SK-N-SH (cell line): Measurements from ENCODE around the gene XIRP1. TPM values are rescaled to one million over a fixed set of nuclear protein-coding genes. Genes with fewer than 3 reads are reported as not detected.

Experiments used
- CTCF ChIA-PET: fragments of 300-600, 350-600 bp; formaldehyde crosslinking; extraction: SDS; loops from one replicate; lab custom pipeline; 2021; lab: Yijun Ruan, JAX
- POLR2A ChIA-PET: fragments of 350-600 bp; sonication (Branson Sonifier 250); formaldehyde crosslinking; extraction: SDS; loops from one replicate; lab custom pipeline; 2020; ENCODE audit warnings: antibody characterized with exemption, inconsistent platforms; lab: Yijun Ruan, JAX
- DNase-seq: peaks from one replicate; pipeline ENCODE4 v3.0.0; 2012
- H2AFZ ChIP-seq: fragments of 200-600 bp; sonication (generic); 2 replicates; pipeline ENCODE4 v1.8.1; 2016; ENCODE audit warnings: antibody characterized with exemption, mild to moderate bottlenecking, low read depth
- H3F3A ChIP-seq: fragments of 200-600 bp; sonication (generic); replicated peaks from 2 replicates; pipeline ENCODE3; 2016; ENCODE audit warnings: antibody characterized with exemption, mild to moderate bottlenecking; ENCODE audit not compliant: insufficient read depth
- H3K27ac ChIP-seq, 2 experiments: fragments of 200-500 bp in 1 of 2; fragments of 200-600 bp in 1 of 2; sonication (Bioruptor generic) in 1 of 2; sonication (generic), shearing (Covaris generic) in 1 of 2; 2 replicates each; pipeline versions ENCODE4 v1.5.1 to v1.6.1; 2014 to 2016; ENCODE audit warnings: low read depth in 2 of 2, inconsistent platforms in 1 of 2, low read length in 1 of 2, mild to moderate bottlenecking in 1 of 2, mixed read lengths in 1 of 2
- H3K27me3 ChIP-seq: fragments of 200-600 bp; sonication (generic), shearing (Covaris generic); 2 replicates; pipeline ENCODE4 v1.6.1; 2016; ENCODE audit warnings: mixed run types; ENCODE audit not compliant: insufficient read depth
- H3K36me3 ChIP-seq, 2 experiments: fragments of 200-500 bp in 1 of 2; fragments of 200-600 bp in 1 of 2; sonication (Bioruptor generic) in 1 of 2; sonication (generic) in 1 of 2; replicated peaks in 1 of 2; 2 replicates each; pipeline versions ENCODE3 to v1.5.1; 2014 to 2016; ENCODE audit warnings: low read length in 1 of 2, mild to moderate bottlenecking in 1 of 2; ENCODE audit not compliant: insufficient read depth in 2 of 2, control insufficient read depth in 1 of 2
- H3K4me1 ChIP-seq, 2 experiments: fragments of 200-500 bp in 1 of 2; fragments of 200-600 bp in 1 of 2; sonication (Bioruptor generic) in 1 of 2; sonication (generic), shearing (Covaris generic) in 1 of 2; 2 replicates each; pipeline versions ENCODE4 v1.5.1 to v1.6.1; 2014 to 2016; ENCODE audit warnings: low read depth in 1 of 2, low read length in 1 of 2, mixed run types in 1 of 2; ENCODE audit not compliant: insufficient read depth in 2 of 2, control insufficient read depth in 1 of 2
- H3K4me2 ChIP-seq: fragments of 200-600 bp; sonication (generic), shearing (Covaris generic); 2 replicates; pipeline ENCODE4 v1.6.1; 2017; ENCODE audit warnings: mixed run types
- H3K4me3 ChIP-seq, 2 experiments: fragments of 200-500 bp in 1 of 2; fragments of 200-600 bp in 1 of 2; sonication (Bioruptor generic) in 1 of 2; sonication (generic), shearing (Covaris generic) in 1 of 2; 2 replicates each; pipeline versions ENCODE4 v1.5.1 to v1.8.1; 2014 to 2016; ENCODE audit warnings: low read depth in 2 of 2, inconsistent platforms in 1 of 2, low read length in 1 of 2, mild to moderate bottlenecking in 1 of 2, mixed read lengths in 1 of 2, moderate library complexity in 1 of 2
- H3K79me2 ChIP-seq: fragments of 200-600 bp; sonication (generic); 2 replicates; pipeline ENCODE4 v1.8.1; 2017; ENCODE audit warnings: mild to moderate bottlenecking; ENCODE audit not compliant: insufficient read depth
- H3K9ac ChIP-seq: fragments of 200-600 bp; sonication (generic); 2 replicates; pipeline ENCODE4 v1.6.1; 2017; ENCODE audit warnings: mixed run types
- H3K9me2 ChIP-seq: fragments of 200-600 bp; sonication (generic); 2 replicates; pipeline ENCODE4 v1.6.1; 2017; ENCODE audit warnings: mixed run types
- H3K9me3 ChIP-seq: fragments of 200-600 bp; sonication (generic); 2 replicates; pipeline ENCODE4 v1.6.1; 2017; ENCODE audit warnings: mixed run types, mild to moderate bottlenecking, moderate library complexity
- H4K20me1 ChIP-seq: fragments of 200-600 bp; sonication (generic); 2 replicates; pipeline ENCODE4 v1.6.1; 2017; ENCODE audit warnings: mild to moderate bottlenecking, mixed run types; ENCODE audit not compliant: insufficient read depth
- CHD2 ChIP-seq: fragments of 150-350 bp; IDR thresholded peaks from 2 replicates; pipeline ENCODE4 v1.6.1; 2018; ENCODE audit warnings: low read length; ENCODE audit not compliant: partially characterized antibody
- CTCF ChIP-seq: fragments of 200-600 bp; sonication (generic); IDR thresholded peaks from 2 replicates; pipeline ENCODE4 v1.6.1; 2017; ENCODE audit warnings: antibody characterized with exemption, mild to moderate bottlenecking, moderate library complexity
- ELF1 ChIP-seq: IDR thresholded peaks from 2 replicates; pipeline ENCODE4 v1.4.0; 2012
- FOSL2 ChIP-seq: IDR thresholded peaks from 2 replicates; pipeline ENCODE4 v1.4.0; 2012; ENCODE audit warnings: low read depth, mild to moderate bottlenecking, moderate library complexity, borderline replicate concordance
- FOXJ3 ChIP-seq: sonication (generic); formaldehyde crosslinking; IDR thresholded peaks from 2 replicates; pipeline ENCODE4 v1.5.1; 2020; ENCODE audit warnings: mild to moderate bottlenecking, missing genetic modification reagents
- GABPA ChIP-seq: IDR thresholded peaks from 2 replicates; pipeline ENCODE4 v1.4.0; 2012; ENCODE audit warnings: low read depth, mild to moderate bottlenecking
- GATA2 ChIP-seq: sonication (generic); formaldehyde crosslinking; IDR thresholded peaks from 2 replicates; pipeline ENCODE4 v1.5.0; 2020; ENCODE audit warnings: mild to moderate bottlenecking, missing genetic modification reagents
- IRF3 ChIP-seq: fragments of 150-350 bp; IDR thresholded peaks from 2 replicates; pipeline ENCODE4 v1.6.1; 2016; ENCODE audit warnings: mild to moderate bottlenecking, low read depth, low read length
- JUND ChIP-seq: IDR thresholded peaks from 2 replicates; pipeline ENCODE4 v1.4.0; 2012
- NRF1 ChIP-seq: IDR thresholded peaks from 2 replicates; pipeline ENCODE4 v1.6.1; 2012; ENCODE audit warnings: low read depth, mild to moderate bottlenecking, low read length
- PBX3 ChIP-seq: IDR thresholded peaks from 2 replicates; pipeline ENCODE4; 2012
- RXRA ChIP-seq: IDR thresholded peaks from 2 replicates; pipeline ENCODE4 v1.4.0; 2012; ENCODE audit warnings: low read depth, mild to moderate bottlenecking, borderline replicate concordance
- SIN3A ChIP-seq: IDR thresholded peaks from 2 replicates; pipeline ENCODE4 v1.6.1; 2012; ENCODE audit warnings: low read depth, mild to moderate bottlenecking, low read length, moderate library complexity, borderline replicate concordance
- TCF12 ChIP-seq: IDR thresholded peaks from 2 replicates; pipeline ENCODE4 v1.4.0; 2012
- USF1 ChIP-seq: IDR thresholded peaks from 2 replicates; pipeline ENCODE4 v1.4.0; 2012; ENCODE audit warnings: low read depth, borderline replicate concordance
- YY1 ChIP-seq: IDR thresholded peaks from 2 replicates; pipeline ENCODE4 v1.4.0; 2012; ENCODE audit warnings: low read depth, mild to moderate bottlenecking
- WGBS: methylation state at CpG from one replicate; pipeline ENCODE4 v1.1.6; 2017; ENCODE audit warnings: low lambda C conversion rate; 5-methylcytosine and 5-hydroxymethylcytosine counted together
- polyA plus RNA-seq, 3 experiments: library from polyadenylated mRNA; depleted of rRNA; stranded (reverse); fragments of >200 nt; gene quantifications; 2 replicates each; pipeline ENCODE4 v1.2.3, GENCODE V29; 2012

Gene XIRP1
- polyA plus RNA-seq, 1 of the 3 experiments (the other 2 are of a cell fraction): not detected

- TF ChIP-seq CTCF: no peak
- TF ChIP-seq FOSL2: no peak
- no peak for TF ChIP-seq CHD2
- TF ChIP-seq SIN3A: no peak
- no peak for TF ChIP-seq GATA2
- TF ChIP-seq ELF1: no peak
- TF ChIP-seq GABPA: no peak
- no peak for TF ChIP-seq JUND
- TF ChIP-seq USF1: no peak
- TF ChIP-seq YY1: no peak
- TF ChIP-seq FOXJ3: no peak
- TF ChIP-seq, all 33 proteins: peak for 0
Observed at GRCh38 chr3:39156421-39156820, 36.0 kb downstream of the XIRP1 start (continued).

- Histone ChIP-seq H4K20me1 (peaks cover 28% of the 10 kb centered on the region; the same call in 1 of the 2 replicates), H3K36me3 (no peaks in the 10 kb centered on the region), H3K79me2 (peaks cover 36% of the 10 kb centered on the region), H3K27me3 (no peaks in the 10 kb centered on the region), H3F3A (peaks cover 38% of the 10 kb centered on the region), H3K4me3 (no peak overlapping the region), H2AFZ (no peak overlapping the region), H3K4me1 (peaks cover 13 to 34% of the 10 kb centered on the region in 2 experiments; a peak in 3 of 4 replicates), H3K27ac (no peak overlapping the region), H3K9me3 (no peaks in the 10 kb centered on the region), H3K4me2 (no peak overlapping the region), H3K9ac (0 out of 2 replicates have a peak overlapping the region, but pooled peaks have one; percentile 51), H3K9me2 (no peaks in the 10 kb centered on the region)
- POLR2A ChIA-PET: no interaction called here
- no peak for DNase-seq
- CTCF ChIA-PET: interaction anchor here (1.1 kb wide), 1 partner anchor 9 kb away, joined by 3 read pairs; no protein-coding TSS in a partner anchor
- 82% methylated on average over 17 of the region's 18 CpGs for WGBS
- TF ChIP-seq IRF3: no peak
- TF ChIP-seq RXRA: no peak
- TF ChIP-seq TCF12: no peak
- TF ChIP-seq NRF1: no peak
- no peak for TF ChIP-seq PBX3
Observed at GRCh38 chr3:39154280-39155021, 37.9 kb downstream of the XIRP1 start.
